Liver (tissue), 9 donors: Measurements from ENCODE around the gene GRK5. TPM values are rescaled to one million over a fixed set of nuclear protein-coding genes. Genes with fewer than 3 reads are reported as not detected.

Experiments
- DNase-seq: peaks from one replicate; pipeline ENCODE4 v3.0.0-alpha.2; 2017; ENCODE audit warnings: low spot score
- H3K27ac ChIP-seq, 2 donors: one replicate each; pipeline ENCODE4 v1.7.0; 2013; ENCODE audit warnings: inconsistent platforms in 2 of 2, low read length in 2 of 2, control low read depth in 1 of 2, low read depth in 1 of 2, mild to moderate bottlenecking in 1 of 2
- H3K27me3 ChIP-seq, 4 donors: one replicate each; pipeline versions ENCODE4 v1.6.1 to v1.7.0; 2013; ENCODE audit warnings: low read length in 3 of 4, inconsistent platforms in 1 of 4, mild to moderate bottlenecking in 1 of 4, moderate library complexity in 1 of 4; ENCODE audit not compliant: control insufficient read depth in 4 of 4, insufficient read depth in 4 of 4
- H3K36me3 ChIP-seq, 4 donors: one replicate each; pipeline versions ENCODE4 v1.6.1 to v1.7.0; 2013; ENCODE audit warnings: low read length in 3 of 4, mild to moderate bottlenecking in 3 of 4, low read depth in 1 of 4, moderate library complexity in 1 of 4; ENCODE audit not compliant: control insufficient read depth in 4 of 4, insufficient read depth in 3 of 4
- H3K4me1 ChIP-seq, 4 donors: one replicate each; pipeline versions ENCODE4 v1.6.1 to v1.7.0; 2013; ENCODE audit warnings: low read length in 3 of 4, mild to moderate bottlenecking in 3 of 4, moderate library complexity in 1 of 4; ENCODE audit not compliant: control insufficient read depth in 4 of 4, insufficient read depth in 4 of 4
- H3K4me3 ChIP-seq, 3 donors: one replicate each; pipeline versions ENCODE4 v1.6.1 to v1.7.0; 2013; ENCODE audit warnings: low read length in 3 of 3, control low read depth in 1 of 3, low read depth in 1 of 3, mild to moderate bottlenecking in 1 of 3
- H3K9ac ChIP-seq, 2 donors: one replicate each; pipeline ENCODE4 v1.7.0; 2013; ENCODE audit warnings: low read length in 2 of 2, mild to moderate bottlenecking in 2 of 2, moderate library complexity in 2 of 2, control low read depth in 1 of 2, low read depth in 1 of 2
- H3K9me3 ChIP-seq, 4 donors: one replicate each; pipeline versions ENCODE4 v1.6.1 to v1.7.0; 2013; ENCODE audit warnings: low read length in 3 of 4; ENCODE audit not compliant: control insufficient read depth in 4 of 4
- ATF3 ChIP-seq: IDR thresholded peaks from 2 replicates; pipeline ENCODE4 v1.6.1; 2016; ENCODE audit warnings: antibody characterized with exemption
- CTCF ChIP-seq: fragments of 150-350 bp; IDR thresholded peaks from 2 replicates; pipeline ENCODE4 v1.5.1; 2017; ENCODE audit warnings: improper control_type of control experiment, low read depth, low read length; ENCODE audit not compliant: missing input control
- EGR1 ChIP-seq, 2 donors: IDR thresholded peaks; 2 replicates each; pipeline ENCODE4 v1.6.1; 2016 to 2018; ENCODE audit warnings: antibody characterized with exemption in 2 of 2, low read depth in 2 of 2
- GABPA ChIP-seq, 2 donors: IDR thresholded peaks in 1 of 2; conservative IDR thresholded peaks in 1 of 2; 2 replicates each; pipeline ENCODE4 v1.6.1; 2016; ENCODE audit warnings: antibody characterized with exemption in 2 of 2, mild to moderate bottlenecking in 1 of 2, moderate library complexity in 1 of 2
- JUND ChIP-seq, 2 donors: IDR thresholded peaks; 2 replicates each; pipeline ENCODE4 v1.6.1; 2016; ENCODE audit warnings: antibody characterized with exemption in 2 of 2
- RAD21 ChIP-seq, 2 donors: IDR thresholded peaks; 2 replicates each; pipeline ENCODE4 v1.6.1; 2016; ENCODE audit warnings: antibody characterized with exemption in 2 of 2, mild to moderate bottlenecking in 2 of 2
- SP1 ChIP-seq: IDR thresholded peaks from 2 replicates; pipeline ENCODE4 v1.6.1; 2018; ENCODE audit warnings: antibody characterized with exemption, mild to moderate bottlenecking
- ZBTB33 ChIP-seq: IDR thresholded peaks from 2 replicates; pipeline ENCODE4 v1.6.1; 2016; ENCODE audit warnings: antibody characterized with exemption
- WGBS: extraction: QIAGEN DNeasy Blood & Tissue Kit; methylation state at CpG from one replicate; pipeline ENCODE4 v1.1.7; 2013; 5-methylcytosine and 5-hydroxymethylcytosine counted together
- polyA plus RNA-seq, 2 donors: library from polyadenylated mRNA; stranded (reverse) in 1 of 2; unstranded in 1 of 2; fragments of 200-250 nt in 1 of 2; fragments of >200 nt in 1 of 2; fragmentation: Nextera tagmentation in 1 of 2; extraction: Ambion mirVana in 1 of 2; gene quantifications; one replicate each; pipeline versions ENCODE4 v1.2.1 to v1.2.3, GENCODE V29; 2013 to 2015
- total RNA-seq, 2 donors: library from RNA; depleted of rRNA; stranded (reverse); fragments of >200 nt; gene quantifications; one replicate each; pipeline ENCODE4 v1.2.3, GENCODE V29; 2014
- donor health status: healthy.
- donor health status: healthy.
- donor health status: healthy.
- donor health status: healthy.
- donor health status: healthy.

Gene GRK5
- total and polyA plus RNA-seq, 4 donors, result 2.1 to 6.6 (median 5.1) TPM

GRCh38 chr10:119297207-119297968 is 90.0 kb downstream of the GRK5 start:
- no peak overlapping the region for H3K27ac ChIP-seq
- H3K4me1 ChIP-seq, result peaks cover 4 to 10% (median 6%) of the 10 kb centered on the region in 4 donors

GRCh38 chr10:119298810-119299209 is 91.4 kb downstream of the GRK5 start:
- Histone ChIP-seq H3K4me3 (no peak overlapping the region), H3K9ac (no peak overlapping the region), H3K9me3 (no peaks in the 10 kb centered on the region), H3K36me3 (peaks cover 0 to 1% (median 0%) of the 10 kb centered on the region in 4 donors), H3K27ac (no peak overlapping the region), H3K4me1 (peaks cover 3 to 8% (median 4%) of the 10 kb centered on the region in 4 donors), H3K27me3 (no peaks in the 10 kb centered on the region)
- no peak for TF ChIP-seq CTCF
- no peak for TF ChIP-seq GABPA (IDR thresholded peaks at IDR 0.05 in 1 of 2, conservative IDR thresholded peaks at IDR 0.05 in 1 of 2)
- no peak for TF ChIP-seq ATF3
- TF ChIP-seq SP1, result no peak
- TF ChIP-seq RAD21 (IDR thresholded peaks at IDR 0.05), result no peak
- TF ChIP-seq ZBTB33, result no peak
- no peak for TF ChIP-seq JUND (IDR thresholded peaks at IDR 0.05)
- no peak for DNase-seq
- WGBS, result 75% methylated on average over 4 of the region's 4 CpGs

More at GRCh38 chr10:119297207-119297968, 90.0 kb downstream of the GRK5 start:
- Histone ChIP-seq H3K36me3 (peaks cover 0 to 1% (median 0%) of the 10 kb centered on the region in 4 donors), H3K9ac (no peak overlapping the region), H3K4me3 (no peak overlapping the region), H3K27me3 (no peaks in the 10 kb centered on the region), H3K9me3 (no peaks in the 10 kb centered on the region)
- no peak for DNase-seq
- WGBS, result 87% methylated on average over 5 of the region's 5 CpGs
- TF ChIP-seq EGR1 (IDR thresholded peaks at IDR 0.05; ENCODE audit: low read depth in 2 of 2) (no peak), RAD21 (IDR thresholded peaks at IDR 0.05) (no peak)

GRCh38 chr10:119299531-119299930 is 92.2 kb downstream of the GRK5 start:
- H3K27me3 ChIP-seq, result no peaks in the 10 kb centered on the region
- H3K36me3 ChIP-seq, result peaks cover 0 to 1% (median 0%) of the 10 kb centered on the region in 4 donors
- 81% methylated on average over 3 of the region's 3 CpGs for WGBS
- H3K27ac ChIP-seq, result no peak overlapping the region
- no peak overlapping the region for H3K9ac ChIP-seq
- no peaks in the 10 kb centered on the region for H3K9me3 ChIP-seq
- DNase-seq, result no peak
- H3K4me1 ChIP-seq, result peaks cover under 1 to 8% (median 4%) of the 10 kb centered on the region in 4 donors
- no peak overlapping the region for H3K4me3 ChIP-seq
- peak; percentile 44 to 57 for TF ChIP-seq RAD21 (IDR thresholded peaks at IDR 0.05)
- TF ChIP-seq CTCF, result no peak
